GM19452 (cell line): ENCODE data around the gene PRKN.
"Not testable (repeated sequence)": the region's sequence is repeated elsewhere in the genome, so short reads cannot be mapped to it uniquely, and the experiment has no call there.

Experiments
- ATAC-seq: cut with Tn5 transposase; IDR thresholded peaks from one replicate; pipeline ENCODE4 v1.9.1; 2021; ENCODE audit not compliant: unreplicated experiment

Gene PRKN

GRCh38 chr6:161540532-161540931, 1187.0 kb downstream of the PRKN start:
- no peak for ATAC-seq

DNA sequence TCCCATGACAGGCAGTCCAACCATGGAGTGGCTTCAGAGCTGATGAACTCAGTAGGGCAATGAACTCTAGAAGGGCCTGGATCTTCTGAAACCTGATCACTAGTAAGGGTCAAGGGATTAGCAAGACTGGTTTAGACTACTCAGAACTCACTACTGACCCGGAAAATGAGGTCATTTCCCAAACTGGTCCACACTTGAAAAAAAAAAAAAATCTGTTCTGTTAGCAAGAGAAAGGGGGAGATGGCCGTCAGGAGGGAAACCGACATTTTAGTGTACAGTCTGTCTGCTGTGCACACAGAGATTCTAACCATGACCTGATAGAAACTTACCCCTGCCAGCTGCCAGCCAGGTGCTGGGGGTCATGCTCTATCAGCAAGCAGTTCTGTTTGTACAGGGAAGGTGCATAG, 1191.3 kb downstream of the PRKN start:
- no peak for ATAC-seq

DNA sequence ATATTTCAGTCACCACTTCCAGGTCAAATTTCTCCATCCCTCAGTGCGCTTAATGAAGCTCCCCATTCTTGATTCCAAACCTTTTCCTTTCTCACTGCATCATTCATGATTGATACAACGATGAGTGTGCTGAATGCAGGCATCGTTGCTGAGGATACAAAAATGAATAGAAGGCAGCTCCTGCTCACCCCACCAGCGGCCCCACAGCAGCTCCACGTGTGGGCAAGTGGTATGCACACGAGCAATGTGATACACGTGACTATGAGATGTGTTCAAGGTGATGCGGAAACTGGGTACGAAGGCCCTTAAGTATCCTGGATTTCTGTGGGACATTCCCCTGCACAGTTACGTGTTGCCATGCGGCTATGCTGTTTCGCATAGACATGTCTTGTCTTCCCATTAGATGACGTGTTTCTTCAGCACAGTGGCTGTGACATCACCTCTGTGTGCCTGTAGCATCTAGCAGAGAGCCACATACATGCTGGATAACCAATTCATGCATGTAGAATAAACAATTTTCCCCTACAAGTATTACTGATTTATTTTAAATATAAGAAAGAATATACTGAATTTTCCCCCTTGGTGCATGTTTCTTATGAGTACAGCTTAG, 1193.2 kb downstream of the PRKN start:
- ATAC-seq = no peak

GRCh38 chr6:161533266-161533665, 1194.3 kb downstream of the PRKN start:
- no peak for ATAC-seq

DNA sequence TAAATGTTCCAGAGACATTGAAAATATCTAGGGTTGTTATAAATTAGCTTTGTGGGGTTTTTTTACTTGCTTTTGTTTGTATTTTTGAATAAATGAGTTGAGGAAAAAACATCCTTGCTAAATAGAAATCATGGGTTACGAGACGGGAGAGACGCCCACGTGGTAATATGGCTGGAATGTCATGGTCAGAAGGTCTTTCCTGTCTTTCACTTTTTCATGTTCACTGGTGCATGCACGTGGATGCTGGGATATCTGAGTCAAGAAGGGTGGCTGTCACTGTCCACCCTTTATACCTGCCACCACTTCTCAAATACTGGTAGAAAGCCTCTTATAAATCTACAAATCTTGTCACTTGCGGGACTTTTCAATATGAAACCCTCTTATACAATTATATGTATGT, 1195.0 kb downstream of the PRKN start:
- ATAC-seq = no peak

DNA sequence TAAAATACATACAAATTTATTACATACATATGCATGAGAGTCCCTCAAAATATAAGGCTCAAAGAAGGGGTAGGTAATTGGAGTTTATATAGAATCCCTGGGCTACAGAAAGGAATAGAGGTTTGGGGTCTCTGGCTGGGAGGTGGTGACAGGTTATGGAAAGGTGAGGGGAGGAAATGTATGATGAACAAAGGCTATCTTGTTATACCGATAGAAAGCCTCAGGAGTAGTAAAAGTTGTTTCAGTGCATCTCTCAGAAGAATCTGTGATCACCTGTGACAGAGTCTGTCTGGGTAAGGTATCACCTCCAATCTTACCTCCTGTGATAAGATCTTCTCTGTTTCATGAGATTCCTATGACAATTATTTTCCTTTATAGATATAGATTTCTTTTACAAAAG, 1200.8 kb downstream of the PRKN start:
- no peak for ATAC-seq

DNA sequence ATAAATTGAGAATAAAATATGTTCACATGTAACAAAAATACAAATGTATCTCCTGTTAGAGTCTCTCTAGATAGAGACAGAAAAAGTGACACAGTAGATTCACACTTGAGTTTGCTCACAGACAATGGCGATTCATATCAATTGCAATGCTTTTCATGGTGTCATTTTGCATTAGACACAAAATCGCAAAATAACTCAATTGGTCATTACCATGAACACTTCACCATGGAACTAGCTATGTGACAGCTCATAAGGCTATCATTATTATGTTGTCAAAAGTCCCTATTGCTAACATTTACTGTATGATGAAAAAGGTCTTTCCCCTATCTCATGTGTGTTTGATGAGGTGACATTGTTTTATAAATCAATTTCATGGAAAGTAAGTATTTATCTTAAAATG, 1204.2 kb downstream of the PRKN start:
- ATAC-seq = no peak

DNA sequence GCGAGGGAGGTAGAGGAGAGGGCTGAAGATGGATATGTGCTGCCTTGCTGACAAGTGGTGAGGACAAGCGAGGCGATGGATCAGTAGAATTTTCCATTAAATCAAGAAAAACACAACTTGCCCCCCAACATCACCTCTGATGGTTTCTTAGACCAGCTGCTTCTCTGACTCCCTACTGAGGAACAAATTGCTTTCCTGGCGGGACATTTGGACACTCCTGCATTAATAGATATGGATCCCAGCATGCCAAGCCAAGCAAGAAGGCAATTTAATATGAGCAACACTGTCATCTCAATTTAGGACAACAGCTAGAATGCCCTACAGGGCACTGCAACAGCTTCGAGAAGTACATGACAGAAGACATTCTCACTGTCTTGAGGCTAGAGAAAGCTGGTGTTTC, 1205.3 kb downstream of the PRKN start:
- no peak for ATAC-seq

DNA sequence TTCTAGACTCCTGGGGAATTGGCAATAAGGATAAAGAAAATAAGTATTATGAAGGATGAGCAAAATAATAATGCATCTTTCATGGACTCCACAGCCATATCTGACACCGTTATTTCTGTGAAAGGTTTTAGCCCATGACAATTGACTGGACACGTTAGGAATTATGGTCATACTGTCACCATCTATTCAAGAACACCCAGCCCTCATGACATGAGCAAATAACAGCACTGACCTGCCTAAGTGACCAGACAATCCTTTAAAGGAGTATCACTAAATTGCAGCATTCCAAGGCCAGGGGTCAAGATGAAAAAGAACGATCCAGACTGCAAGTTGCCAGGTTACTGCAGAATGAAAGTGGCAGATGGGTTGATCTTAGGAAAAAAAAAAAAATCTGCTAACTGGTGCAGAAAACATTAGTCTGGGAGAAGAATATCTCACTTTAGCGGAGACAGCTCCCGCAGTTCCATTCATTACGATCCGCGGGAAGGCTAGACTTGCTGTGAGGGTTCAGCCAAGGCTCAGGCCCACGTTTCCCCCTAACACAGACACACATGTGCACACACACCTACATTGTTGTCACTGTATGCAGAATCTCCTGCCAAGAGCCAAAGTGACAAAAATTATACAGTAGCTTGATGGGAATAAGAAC, 1216.0 kb downstream of the PRKN start:
- no peak for ATAC-seq

DNA sequence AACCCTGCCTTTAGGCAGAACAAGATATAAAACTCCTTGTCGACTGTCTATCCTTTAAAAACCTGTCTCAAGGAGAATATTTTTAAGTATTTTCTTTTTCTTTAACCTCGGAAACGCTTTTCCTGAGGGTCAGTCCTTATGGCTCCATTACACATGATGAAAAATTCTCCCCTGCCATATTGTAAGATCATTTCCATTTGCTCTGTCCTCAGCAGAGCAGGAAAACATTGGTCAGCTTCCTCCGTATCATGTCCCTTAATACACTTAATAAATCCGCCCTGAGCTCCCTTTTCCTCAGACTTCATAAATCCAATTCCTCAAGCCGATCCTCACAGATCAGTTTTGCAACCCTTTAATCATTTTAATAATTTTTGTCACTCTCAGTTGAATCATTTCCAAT, 1219.2 kb downstream of the PRKN start:
- no peak for ATAC-seq

- no peak for ATAC-seq
Measured at GRCh38 chr6:161507375-161507774, 1220.2 kb downstream of the PRKN start.

DNA sequence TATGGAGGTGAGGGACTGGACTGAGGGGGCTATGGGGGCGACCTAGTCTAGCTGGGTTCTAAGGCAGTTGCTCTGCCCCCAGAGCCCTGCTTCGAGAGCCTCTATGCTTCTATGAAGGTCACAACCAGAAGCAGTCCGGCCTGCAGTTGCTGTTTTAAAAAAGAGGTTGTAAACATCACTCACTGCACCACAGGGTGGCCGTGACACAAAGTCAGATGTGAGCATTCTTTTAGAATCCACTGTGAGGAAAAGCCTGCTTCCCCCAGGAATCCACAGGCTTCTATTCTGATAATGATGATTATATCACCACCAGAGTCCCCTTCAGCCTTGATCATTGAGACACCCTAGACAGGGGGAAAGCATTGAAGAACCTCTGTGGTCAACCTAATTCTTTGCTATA, 1224.0 kb downstream of the PRKN start:
- no peak for ATAC-seq

- no peak for ATAC-seq
Measured at GRCh38 chr6:161498881-161499280, 1228.7 kb downstream of the PRKN start.

DNA sequence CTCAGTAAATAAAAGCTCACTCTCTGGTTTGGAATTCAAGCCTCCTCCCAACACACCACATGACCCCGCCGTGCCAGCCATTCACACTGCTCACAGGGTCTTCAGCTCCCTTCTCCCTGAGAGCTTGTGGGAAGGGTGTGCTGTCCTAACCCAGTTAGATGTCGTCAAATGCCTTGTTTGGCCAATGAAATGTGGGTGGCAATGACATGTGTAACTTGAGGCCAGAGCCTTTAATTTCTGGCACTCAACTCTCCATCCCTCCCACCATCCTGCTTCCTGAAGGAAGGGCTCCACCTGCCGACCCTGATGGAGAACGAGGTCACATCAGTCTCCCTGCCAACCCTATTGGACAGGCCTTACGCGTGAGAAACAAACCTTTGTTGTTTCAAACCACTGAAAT, 1229.2 kb downstream of the PRKN start:
- no peak for ATAC-seq

GRCh38 chr6:161496941-161497340, 1230.6 kb downstream of the PRKN start:
- no peak for ATAC-seq

DNA sequence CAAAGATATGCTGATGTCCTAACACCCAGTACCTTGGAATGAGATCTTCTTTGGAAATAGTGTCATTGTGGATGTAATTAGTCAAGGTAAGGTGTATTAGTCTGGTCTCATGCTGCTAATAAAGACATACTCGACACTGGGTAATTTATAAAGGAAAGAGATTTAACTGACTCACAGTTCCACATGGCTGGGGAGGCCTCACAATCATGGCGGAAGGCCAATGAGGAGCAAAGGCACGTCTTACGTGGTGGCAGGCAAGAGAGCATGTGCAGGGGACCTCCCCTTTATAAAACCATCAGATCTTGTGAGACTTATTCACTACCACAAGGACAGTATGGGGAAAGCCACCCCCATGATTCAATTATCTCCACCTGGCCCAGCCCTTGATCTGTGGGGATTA, 1231.3 kb downstream of the PRKN start:
- ATAC-seq = not testable (repeated sequence)

DNA sequence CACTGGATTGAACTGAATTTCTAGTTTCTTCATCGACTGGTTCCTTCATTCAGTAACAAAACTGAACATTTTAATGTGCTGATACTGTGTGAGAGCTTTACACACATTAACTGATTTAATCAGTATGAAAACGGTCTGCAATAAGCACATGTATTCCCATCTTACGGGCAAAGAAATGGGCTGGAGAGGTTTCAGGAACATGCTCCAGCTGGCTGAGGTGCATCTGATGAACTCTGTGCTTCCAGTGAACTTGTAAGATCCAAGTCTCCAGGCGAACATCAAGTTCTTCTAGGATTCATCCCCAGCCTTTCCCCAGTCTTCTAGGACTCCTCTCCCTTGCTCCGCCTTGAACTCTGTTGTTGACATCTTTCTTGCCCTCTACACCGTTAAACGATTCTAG, 1233.0 kb downstream of the PRKN start:
- no peak for ATAC-seq

DNA sequence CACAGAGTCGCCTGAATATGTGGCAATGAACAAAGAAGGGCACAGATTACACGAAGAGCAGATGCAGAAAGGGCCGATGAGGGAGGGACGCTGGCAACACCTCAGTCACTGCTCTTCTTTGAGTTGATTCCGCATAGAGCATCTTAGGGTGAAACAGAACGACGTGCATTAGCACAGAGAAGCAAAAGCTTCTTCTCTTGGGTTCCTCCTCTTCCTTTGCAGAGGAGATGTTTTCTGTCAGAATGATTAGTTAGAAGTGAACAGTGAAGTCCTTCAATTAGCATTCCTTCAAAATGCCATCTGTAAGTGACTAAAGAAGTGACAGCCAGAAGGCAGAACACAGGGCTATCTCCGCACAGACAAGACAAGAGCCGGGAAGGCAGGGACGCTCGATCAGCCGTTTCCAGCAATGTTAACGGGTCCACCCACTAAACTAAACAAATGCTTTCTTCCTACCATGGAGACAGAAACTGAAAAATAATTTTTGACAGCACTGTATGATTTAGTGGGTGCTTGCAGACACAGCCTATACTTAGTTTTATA, 1233.9 kb downstream of the PRKN start:
- no peak for ATAC-seq

GRCh38 chr6:161489626-161490306, 1237.8 kb downstream of the PRKN start:
- no peak for ATAC-seq

- no peak for ATAC-seq
Measured at GRCh38 chr6:161487694-161488093, 1239.9 kb downstream of the PRKN start.

GRCh38 chr6:161487217-161487531, 1240.4 kb downstream of the PRKN start:
- ATAC-seq = no peak
